GDM1 (cell line): ENCODE measurements around the gene SLC38A2.

Experiments
- DNase-seq: peaks from one replicate; lab custom pipeline; 2025; lab: John Stamatoyannopoulos, UW

The SLC38A2 gene

DNA sequence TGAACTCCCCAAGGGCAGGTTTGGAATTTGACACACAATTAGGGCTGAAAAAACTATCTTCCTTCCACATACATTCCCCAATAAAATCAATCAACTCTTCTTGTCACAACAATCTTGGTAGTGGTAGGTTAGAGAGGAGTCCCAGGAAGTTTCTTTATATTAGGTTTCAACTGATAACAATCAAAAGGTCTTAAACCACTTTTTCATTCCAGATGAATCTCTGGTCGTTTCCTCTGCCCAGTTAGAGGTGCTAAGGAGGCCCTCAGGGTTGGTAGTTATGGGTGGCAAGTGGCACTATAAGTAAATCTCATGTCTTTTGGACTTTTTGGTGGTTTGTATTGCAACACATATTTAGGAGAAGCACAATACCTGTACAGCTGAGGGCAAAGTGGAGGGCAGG is 1.7 kb upstream of the SLC38A2 start:
- no peak for DNase-seq

DNA sequence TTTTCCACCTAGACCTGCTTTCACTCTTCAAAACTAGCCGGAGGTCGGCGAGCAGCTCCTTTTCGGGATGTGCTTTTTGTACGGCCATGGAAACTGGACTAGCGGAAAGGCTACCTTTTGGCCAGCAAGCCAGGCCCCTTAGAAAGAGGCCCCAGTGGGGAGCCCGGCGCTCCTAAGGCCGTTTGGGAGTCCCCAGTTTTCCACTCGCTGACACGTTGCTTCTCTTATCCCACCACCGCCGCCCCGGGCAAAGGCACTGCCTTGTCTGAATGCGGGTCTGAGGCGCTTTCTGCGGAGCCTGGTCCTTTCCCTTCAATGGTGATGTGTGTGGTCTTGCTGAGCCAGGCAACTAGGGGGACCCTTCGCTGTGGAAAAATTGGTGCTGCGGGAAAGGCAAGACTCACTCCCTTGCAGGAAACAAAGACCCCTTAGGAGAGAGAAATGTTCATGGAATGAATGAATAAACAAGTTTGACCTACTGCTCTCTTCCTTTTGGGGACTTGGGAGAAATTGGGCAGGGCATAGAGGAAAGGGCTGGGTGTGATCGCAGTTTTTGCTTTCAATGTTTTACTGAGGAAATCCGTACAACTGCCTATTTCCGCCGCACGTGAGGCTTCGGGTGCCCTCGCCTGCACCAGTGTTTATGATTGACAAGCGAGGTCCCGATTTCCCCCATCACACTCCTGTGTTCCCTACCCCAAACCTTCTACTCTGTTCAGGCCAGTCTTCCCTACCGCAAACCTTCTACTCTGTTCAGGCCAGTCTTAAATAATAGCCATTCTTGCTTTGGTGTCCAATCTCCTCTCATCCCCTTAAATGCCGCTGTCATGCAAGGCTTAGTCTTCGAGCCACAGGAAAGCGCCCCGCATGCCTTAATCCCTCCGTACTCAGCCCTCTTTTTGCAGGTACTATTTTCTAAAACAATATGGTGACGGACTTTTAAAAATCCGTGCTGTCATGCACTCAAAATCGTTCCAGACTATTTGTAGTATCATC is 1.0 kb upstream of the SLC38A2 start:
- peak; percentile 37 for DNase-seq

DNA sequence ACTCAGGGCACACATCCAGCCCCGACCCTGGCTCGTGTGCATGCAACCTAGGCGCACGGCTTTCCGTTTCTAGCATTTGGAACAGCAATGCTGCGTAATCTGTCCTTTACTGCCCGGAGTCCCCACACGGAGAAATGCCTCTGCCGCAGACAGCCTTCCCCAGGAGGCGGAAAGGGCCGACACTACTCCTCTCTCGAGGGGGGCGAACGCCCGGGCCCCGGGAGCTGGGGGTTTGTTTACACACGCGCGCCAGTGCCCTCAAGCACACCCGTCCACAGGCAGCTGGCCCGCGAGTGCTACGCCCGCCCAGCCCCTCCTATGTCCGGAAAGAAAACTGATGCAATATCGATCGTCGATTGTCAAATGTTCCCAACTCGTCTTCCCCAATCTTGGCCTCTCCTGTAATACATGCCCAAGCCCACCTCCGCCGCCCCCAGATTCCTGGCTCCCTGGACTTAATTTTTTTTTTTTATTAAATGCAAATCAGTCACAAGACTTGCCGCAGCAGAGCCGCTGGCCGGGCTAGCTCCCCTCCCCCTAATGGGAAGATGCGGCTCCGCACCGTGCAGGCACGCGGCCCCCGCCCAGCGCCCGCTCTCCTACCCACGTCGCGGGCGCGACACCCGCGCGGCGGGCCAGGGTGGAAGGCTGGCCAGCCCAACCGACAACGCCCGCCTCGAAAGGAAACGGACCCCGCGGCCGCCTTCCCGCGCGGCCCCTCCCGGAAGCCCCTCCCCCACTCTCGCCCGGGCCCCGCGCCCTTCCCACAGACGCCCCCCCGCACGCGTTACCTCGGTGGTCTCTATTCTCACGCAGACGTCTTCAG is 642 bp downstream of the SLC38A2 start:
- no peak for DNase-seq

DNA sequence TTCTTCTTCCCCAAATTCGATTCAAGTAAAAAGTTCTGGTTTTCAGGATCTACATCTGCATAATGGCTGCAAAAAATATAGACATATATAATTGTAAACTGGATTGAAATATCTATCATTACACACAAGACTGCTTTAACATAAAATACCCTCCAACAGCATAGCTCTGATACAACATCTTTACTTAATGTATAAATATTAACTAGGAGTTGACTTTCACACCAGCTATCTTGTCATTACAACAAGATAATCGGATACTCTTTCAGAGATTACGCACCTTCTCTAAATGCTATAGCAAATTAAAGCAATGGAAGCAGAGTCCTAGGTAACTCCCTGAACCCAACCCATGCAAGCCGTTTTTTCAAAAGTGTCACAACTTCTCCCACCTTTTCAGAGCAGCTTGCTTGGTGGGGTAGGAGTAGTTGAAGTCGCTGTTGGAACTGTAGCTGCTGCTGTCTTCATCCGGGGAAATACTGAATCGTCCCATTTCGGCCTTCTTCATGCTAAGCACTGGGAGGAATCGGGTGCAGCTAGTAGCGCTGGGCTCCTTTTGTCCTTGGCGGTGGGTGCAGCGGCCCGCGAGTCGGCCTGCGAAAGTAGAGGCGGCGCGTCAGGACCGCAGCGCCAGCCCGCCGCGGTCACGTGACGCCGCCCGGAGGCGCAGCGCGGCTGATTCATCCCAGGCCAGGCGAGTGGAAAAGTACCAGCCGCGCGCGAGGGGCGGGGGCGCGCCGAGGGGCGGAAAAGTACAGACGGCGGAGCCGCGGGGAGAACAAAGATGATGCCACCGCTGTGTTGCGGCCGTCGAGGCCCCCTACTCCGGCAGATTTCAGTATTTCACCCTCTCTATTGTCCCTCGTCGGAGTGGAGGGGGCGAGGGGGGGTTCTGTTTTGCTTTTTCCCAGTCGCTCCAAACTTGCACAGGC is 1.5 kb downstream of the SLC38A2 start:
- DNase-seq: peak; percentile 89

GRCh38 chr12:46370380-46370734 is 2.2 kb downstream of the SLC38A2 start:
- no peak for DNase-seq

GRCh38 chr12:46369474-46370379 is 2.8 kb downstream of the SLC38A2 start:
- no peak for DNase-seq

DNA sequence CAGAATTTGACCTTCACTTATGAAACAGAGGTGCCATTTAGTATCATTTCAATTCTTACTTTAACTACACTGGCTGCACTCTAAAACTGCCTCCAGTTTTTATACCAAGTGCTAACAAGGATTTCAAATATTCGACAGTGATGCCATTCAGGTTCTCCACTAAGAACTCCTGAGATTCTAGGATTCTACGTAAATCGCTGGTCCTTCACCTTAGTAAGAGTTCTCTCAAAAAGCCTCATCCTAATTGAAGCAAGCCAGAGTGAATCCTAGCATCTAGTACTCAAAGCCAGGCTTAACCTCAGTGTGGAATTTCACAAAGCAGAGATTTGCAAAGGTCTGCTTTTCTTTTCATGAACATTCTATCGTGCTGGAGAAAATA is 3.5 kb downstream of the SLC38A2 start:
- no peak for DNase-seq

DNA sequence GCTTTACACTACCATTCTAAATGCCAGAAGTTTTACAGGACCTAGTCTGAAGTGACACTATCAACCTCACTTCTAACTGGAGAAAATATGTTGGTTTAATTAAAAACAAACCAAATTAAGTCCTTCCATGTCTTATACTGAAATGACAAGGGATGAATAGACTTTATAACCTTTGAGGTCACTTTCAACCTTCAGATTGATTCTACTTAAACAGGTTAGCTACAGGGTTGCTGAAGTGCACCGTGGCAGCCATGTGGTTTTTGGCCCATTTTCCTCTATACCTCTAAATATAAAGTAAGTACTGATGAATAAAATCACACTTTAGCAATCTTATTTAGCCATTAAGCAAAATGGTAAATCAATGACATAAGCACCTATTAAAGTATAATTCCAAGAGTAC is 3.9 kb downstream of the SLC38A2 start:
- DNase-seq: no peak

- DNase-seq: no peak
Measured at GRCh38 chr12:46368138-46368537, 4.4 kb downstream of the SLC38A2 start.

GRCh38 chr12:46367351-46368029 is 5.1 kb downstream of the SLC38A2 start:
- no peak for DNase-seq

- DNase-seq: no peak
Measured at GRCh38 chr12:46366771-46367170, 5.8 kb downstream of the SLC38A2 start.

DNA sequence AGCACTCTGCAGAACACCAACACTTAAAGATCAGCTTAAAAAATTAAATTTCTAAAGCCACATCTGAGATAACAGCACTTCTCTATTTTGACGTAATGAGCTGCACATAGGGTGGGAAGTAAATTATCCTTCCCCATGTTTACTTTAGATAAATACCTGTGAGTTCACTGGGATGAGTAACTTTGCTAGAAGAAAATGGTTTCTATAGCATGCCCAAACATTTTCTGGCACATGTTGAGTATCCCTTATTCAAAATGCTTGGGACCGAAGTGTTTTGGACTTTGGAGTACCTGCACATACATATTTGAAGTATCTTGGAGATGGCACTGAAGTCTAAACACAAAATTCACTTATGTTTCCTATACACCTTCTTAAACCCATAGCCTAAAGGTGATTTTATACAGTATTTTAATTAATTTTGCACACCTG is 6.6 kb downstream of the SLC38A2 start:
- DNase-seq: no peak

DNA sequence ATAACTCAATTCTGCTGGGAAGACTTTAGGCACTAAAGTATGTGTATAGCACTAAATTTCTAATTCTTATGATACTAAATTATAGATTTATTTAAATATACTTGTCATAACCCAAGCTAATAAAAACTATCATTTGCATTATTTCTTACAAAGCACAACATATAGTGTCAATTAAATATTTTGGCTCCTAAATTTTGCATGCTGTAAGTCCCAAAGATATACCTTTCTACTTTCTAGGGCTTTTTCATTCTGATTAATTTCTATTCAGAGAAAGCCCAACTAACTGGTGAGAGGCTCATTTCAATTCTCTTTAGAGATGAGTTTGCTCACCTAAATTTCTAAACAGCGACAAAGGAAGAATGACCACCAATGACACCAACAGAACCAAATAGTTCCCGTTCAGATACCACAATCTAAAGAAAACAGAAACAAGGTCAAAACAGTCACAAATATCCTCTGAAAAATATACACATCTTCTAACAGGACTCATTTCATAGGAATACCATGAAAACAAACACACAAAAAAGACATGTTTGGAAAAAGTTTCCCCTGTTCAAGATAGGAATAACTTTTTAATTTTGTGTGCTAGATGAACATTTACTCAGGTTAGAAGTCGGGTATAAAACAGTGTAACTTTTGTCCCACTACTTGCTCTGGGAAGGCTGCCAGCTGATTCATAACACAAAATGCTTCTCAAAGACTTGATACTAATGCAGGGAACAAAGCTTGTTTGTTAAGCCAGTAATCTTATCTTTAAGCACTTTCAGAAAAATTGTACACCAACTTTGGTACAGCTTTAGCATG is 7.6 kb downstream of the SLC38A2 start:
- DNase-seq: no peak

- no peak for DNase-seq
Measured at GRCh38 chr12:46364300-46364696, 8.3 kb downstream of the SLC38A2 start.

GRCh38 chr12:46363582-46364299 is 8.8 kb downstream of the SLC38A2 start:
- no peak for DNase-seq

GRCh38 chr12:46362895-46363581 is 9.5 kb downstream of the SLC38A2 start:
- no peak for DNase-seq

- no peak for DNase-seq
Measured at GRCh38 chr12:46361667-46362034, 10.9 kb downstream of the SLC38A2 start.
